Stomach smooth muscle (tissue), 2 donors: Measurements from ENCODE around the gene PTPN1.
"Not testable (repeated sequence)": the region's sequence is repeated elsewhere in the genome, so short reads cannot be mapped to it uniquely, and the experiment has no call there.

Source experiments
- H3K27ac ChIP-seq: one replicate; pipeline ENCODE4 v1.7.0; 2013; ENCODE audit warnings: mild to moderate bottlenecking, low read length, inconsistent platforms
- H3K27me3 ChIP-seq, 2 donors: one replicate each; pipeline ENCODE4 v1.7.0; 2013; ENCODE audit warnings: low read length in 2 of 2; ENCODE audit not compliant: insufficient read depth in 2 of 2, control insufficient read depth in 1 of 2
- H3K36me3 ChIP-seq, 2 donors: one replicate each; pipeline ENCODE4 v1.7.0; 2013; ENCODE audit warnings: low read length in 2 of 2; ENCODE audit not compliant: control insufficient read depth in 2 of 2, insufficient read depth in 2 of 2
- H3K4me1 ChIP-seq: one replicate; pipeline ENCODE4 v1.7.0; 2013; ENCODE audit warnings: low read length; ENCODE audit not compliant: control insufficient read depth, insufficient read depth
- H3K4me3 ChIP-seq, 2 donors: one replicate each; pipeline ENCODE4 v1.7.0; 2013; ENCODE audit warnings: low read length in 2 of 2
- H3K9ac ChIP-seq, 2 donors: one replicate each; pipeline ENCODE4 v1.7.0; 2013; ENCODE audit warnings: low read length in 2 of 2, mild to moderate bottlenecking in 1 of 2
- H3K9me3 ChIP-seq, 2 donors: one replicate each; pipeline ENCODE4 v1.7.0; 2013; ENCODE audit warnings: low read length in 2 of 2; ENCODE audit not compliant: control insufficient read depth in 2 of 2
- donor health status: healthy.
- donor health status: Pancreatic carcinoma.

PTPN1 gene

DNA sequence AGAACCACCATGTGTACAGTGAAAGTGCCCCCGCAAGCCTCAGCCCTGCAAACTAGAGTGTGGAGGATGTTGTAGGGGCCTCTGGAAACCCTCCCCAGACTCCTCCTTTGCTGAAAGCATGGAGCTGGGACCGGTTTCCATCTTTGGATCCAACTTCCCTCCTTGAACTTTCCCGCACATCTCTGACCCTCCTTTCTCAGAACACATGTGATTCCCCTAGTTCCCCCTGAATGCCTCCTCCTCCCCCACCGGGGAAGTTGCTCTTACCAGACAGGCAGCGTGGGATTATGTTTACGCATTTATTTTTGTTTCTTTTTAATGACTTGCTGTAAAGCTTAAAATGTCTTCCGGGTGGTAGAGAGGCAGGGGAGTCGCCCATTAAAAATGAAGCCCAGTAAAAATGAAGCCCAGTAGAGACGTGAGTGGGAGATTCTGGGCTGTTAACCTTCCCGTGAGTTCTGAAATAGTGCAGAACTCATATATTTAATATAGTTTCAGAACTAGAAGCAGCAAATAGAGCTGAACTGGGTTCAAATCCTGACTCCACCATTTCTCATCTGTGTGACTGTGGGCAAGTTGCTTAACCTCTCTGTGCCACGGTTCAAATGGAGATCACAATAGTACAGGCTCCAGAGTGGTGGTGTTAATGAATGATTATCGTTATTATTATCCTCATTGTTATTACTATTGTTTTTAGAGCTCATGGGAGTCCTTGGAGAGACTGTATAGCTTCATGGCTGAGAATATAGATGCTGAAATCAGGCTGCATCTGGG, 8.0 kb upstream of the PTPN1 start:
- Histone ChIP-seq H3K27ac (peak overlapping the region; percentile 11), H3K9me3 (no peaks in the 10 kb centered on the region), H3K9ac (no peak overlapping the region), H3K4me1 (no peaks in the 10 kb centered on the region), H3K27me3 (no peaks in the 10 kb centered on the region), H3K4me3 (no peak overlapping the region), H3K36me3 (no peaks in the 10 kb centered on the region)

DNA sequence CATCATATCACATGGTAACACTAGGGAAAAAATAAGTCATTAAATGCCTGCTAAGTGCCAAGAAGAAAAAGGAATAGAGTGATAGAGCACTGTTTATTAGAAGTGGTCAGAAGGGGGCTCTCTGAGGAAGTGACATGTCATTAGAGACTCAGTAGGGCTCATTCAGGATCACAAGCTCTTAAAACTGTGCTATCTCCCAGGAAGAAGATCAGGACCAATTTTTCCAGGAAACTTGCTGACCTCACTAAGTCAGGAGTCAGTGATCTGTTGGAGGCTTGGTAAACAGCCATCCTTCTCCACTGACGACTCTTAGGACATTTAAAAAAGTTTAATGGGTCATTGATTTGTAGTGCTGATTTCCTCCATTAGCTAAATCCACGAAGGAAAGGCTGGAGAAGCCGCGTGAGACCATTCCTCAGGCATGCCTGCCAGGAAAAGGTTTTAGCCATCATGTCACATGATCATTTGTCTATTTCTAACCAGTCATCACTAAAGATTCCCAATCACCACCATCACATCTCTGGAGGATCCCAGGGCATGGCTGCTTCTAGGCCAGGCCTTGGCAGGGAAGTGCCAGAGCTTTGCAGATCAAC, 5.9 kb upstream of the PTPN1 start:
- Histone ChIP-seq H3K36me3 (no peaks in the 10 kb centered on the region), H3K27ac (peak overlapping the region; percentile 24), H3K4me3 (no peak overlapping the region), H3K9ac (no peak overlapping the region), H3K27me3 (no peaks in the 10 kb centered on the region), H3K9me3 (no peaks in the 10 kb centered on the region), H3K4me1 (peaks cover 1% of the 10 kb centered on the region)

DNA sequence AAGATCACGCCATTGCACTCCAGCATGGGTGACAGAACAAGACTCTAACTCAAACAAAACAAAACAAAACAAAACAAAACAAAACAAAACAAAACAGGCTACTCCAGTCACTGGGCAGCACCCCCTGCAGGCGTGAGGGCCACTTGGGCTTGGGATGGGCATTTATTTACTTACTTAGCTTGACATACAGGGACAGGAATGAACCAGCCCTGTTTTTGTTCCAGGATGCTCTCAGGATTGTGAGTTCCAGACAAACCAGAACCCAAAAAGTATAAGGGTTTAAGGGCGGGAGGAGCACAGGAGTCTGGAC, 4.0 kb upstream of the PTPN1 start:
- H3K4me1 ChIP-seq: peaks cover 12% of the 10 kb centered on the region

DNA sequence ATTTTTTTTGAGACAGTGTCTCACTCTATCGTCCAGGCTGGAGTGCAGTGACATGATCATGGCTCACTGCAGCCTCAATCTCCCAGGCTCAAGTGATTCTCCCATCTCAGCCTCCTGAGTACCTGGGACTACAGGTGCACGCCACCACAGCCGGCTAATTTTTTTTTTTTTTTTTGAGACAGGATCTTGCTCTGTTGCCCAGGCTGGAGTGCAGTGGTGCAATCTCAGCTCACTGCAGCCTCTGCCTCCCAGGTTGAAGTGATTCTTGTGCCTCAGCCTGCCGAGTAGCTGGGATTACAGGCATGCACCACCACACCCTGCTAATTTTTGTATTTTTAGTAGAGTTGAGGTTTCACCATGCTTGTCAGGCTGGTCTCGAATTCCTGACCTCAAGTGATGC, 2.4 kb upstream of the PTPN1 start:
- H3K27ac ChIP-seq, H3K9ac ChIP-seq, H3K27me3 ChIP-seq, H3K9me3 ChIP-seq, H3K4me3 ChIP-seq, H3K36me3 ChIP-seq: not testable (repeated sequence)
- H3K4me1 ChIP-seq: peaks cover 20% of the 10 kb centered on the region

More for the DNA sequence above, 4.0 kb upstream of the PTPN1 start:
- H3K9me3 ChIP-seq: no peaks in the 10 kb centered on the region
- H3K27ac ChIP-seq: no peak overlapping the region
- H3K27me3 ChIP-seq: no peaks in the 10 kb centered on the region
- H3K36me3 ChIP-seq: no peaks in the 10 kb centered on the region
- H3K9ac ChIP-seq: no peak overlapping the region
- no peak overlapping the region for H3K4me3 ChIP-seq

DNA sequence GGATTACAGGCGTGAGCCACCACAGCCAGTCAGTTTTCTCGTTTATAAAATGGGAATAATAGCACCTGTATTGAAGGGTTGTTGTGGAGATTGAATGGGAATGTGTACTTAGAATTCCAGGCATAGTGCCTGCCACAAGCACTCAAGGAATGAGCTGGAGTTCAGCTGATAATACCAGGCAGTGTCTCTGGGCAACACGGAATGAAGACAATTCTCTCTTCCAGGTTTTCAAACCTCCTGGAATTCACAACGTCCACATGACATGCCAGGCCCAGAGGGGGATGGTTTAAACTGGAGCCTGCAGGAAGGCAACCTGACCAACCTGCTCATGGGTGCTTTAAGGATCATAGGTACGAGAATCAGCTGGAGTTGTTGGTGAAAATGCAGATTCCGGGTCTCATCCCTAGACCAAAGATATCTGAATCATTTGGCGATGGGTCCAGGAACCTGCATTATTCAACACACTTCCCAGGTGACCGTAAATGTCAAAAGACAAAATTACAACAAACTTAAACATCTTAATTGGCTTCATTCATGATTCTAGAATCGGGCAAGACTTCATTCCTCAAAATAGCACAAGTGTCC, 1.9 kb upstream of the PTPN1 start:
- H3K4me1 ChIP-seq: peaks cover 23% of the 10 kb centered on the region
- no peak overlapping the region for H3K9ac ChIP-seq
- H3K27me3 ChIP-seq: no peaks in the 10 kb centered on the region
- H3K36me3 ChIP-seq: no peaks in the 10 kb centered on the region
- H3K9me3 ChIP-seq: no peaks in the 10 kb centered on the region
- no peak overlapping the region for H3K4me3 ChIP-seq
- H3K27ac ChIP-seq: no peak overlapping the region

DNA sequence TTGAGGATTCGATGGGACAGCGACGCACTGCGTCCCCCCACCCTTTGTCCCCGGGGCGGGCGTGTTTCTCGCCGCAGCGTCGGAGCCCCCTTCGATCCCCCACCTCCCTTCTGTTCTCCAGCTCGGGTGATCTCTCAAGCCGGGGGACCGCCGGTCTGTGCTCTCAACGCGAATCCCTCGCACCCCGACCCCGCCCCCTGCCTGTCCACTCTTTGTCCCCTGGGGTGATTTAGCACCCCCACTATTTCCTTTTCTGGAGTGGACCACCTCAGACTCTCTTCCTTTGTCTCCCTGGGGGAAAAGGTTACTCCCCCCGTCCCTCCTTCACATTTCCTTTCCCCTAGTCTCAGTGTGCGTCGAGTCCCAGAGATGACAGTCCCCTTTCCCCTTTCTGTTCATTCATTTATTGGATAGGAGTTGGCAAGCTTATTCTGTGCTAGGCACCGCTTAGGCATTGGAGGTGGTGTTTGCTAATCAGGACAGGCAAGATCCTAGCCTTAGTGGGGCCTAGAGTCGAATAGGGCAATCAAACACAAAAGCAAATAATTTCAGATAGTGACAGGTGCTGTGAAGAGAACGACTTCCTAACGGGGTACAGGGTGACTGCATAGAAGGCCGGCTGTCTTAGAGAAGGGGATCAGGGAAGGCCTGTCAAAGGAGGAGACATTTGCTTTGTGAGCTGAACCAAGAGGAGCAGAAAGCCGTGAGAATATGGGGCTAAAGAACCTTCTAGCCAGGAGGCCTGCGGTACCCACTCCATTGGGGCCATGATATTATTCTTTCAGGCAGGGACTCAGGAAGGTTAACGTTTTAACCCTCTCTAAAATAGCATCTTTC, 741 bp downstream of the PTPN1 start:
- peaks cover 29% of the 10 kb centered on the region for H3K4me1 ChIP-seq
- H3K27ac ChIP-seq: peak overlapping the region; percentile 82
- H3K4me3 ChIP-seq: peak overlapping the region; percentile 79 to 99

DNA sequence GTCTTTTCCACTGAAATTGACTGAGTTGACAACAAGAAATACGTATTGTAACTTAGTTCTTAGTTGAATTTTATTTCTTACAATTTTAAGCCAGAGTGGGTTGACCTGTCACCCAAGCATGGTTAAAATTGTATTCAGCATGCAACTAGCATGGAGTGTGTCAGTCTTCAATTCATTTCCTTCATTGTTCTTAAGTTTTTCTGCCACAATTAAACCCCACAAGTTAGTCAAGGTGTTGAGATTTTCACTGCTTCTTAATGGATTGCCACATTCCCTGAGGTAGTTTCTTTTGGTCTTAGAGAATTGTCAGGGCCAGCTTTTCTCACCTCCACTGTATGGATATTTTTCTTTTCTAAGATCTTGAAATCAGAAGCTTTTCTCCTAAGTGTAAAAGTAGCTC, 2.1 kb downstream of the PTPN1 start:
- Histone ChIP-seq H3K4me1 (peaks cover 29% of the 10 kb centered on the region), H3K4me3 (peak overlapping the region; percentile 50 to 99), H3K36me3 (no peaks in the 10 kb centered on the region), H3K27ac (no peak overlapping the region), H3K27me3 (no peaks in the 10 kb centered on the region), H3K9ac (peak overlapping the region in 1 of 2 donors; percentile 22), H3K9me3 (no peaks in the 10 kb centered on the region)

More for the DNA sequence above, 741 bp downstream of the PTPN1 start:
- H3K27me3 ChIP-seq: no peaks in the 10 kb centered on the region
- no peaks in the 10 kb centered on the region for H3K36me3 ChIP-seq
- peak overlapping the region; percentile 90 to 98 for H3K9ac ChIP-seq
- no peaks in the 10 kb centered on the region for H3K9me3 ChIP-seq

DNA sequence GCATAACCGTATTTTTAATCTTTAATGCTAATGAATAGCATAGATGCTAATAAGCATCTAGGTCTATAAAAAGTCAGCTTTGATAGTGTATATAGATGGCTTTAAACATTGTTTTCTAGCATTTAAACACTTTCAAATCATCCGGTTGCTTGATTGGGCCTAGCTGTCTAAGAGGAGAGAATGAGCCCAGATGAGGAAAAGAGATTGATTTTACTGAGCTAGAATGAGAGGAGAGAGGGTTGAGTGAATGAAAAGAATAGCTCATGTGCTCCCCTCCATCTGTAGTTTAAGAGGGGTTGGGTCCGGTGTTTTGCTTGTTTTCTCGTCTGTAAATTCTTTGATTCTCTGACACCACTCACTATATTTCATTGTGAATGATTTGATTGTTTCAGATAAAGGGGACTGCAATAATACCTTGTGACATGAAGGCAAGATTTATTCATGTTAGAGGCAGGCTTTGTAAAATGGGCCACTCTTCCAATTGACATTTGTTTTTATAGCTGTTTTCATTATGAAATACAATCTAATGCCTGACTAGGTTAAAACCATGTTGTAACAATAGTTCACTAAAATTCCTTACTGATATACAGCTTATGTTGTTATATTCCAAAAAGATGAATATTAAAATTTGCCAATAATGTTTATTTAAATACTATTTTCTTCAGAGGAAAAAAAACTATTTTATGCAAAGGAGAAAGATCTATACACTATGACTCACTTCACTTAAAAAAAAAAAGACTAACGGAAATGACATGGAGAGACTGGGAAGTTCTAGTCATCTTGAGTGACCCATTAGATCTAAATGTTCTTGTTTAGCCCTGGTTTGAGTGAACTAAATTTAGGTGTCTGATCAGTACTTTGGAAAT, 3.2 kb downstream of the PTPN1 start:
- H3K9ac ChIP-seq: peak overlapping the region; percentile 21 to 38
- no peaks in the 10 kb centered on the region for H3K9me3 ChIP-seq
- no peak overlapping the region for H3K4me3 ChIP-seq
- no peaks in the 10 kb centered on the region for H3K36me3 ChIP-seq
- H3K27me3 ChIP-seq: no peaks in the 10 kb centered on the region
- H3K4me1 ChIP-seq: peaks cover 29% of the 10 kb centered on the region
- H3K27ac ChIP-seq: no peak overlapping the region

DNA sequence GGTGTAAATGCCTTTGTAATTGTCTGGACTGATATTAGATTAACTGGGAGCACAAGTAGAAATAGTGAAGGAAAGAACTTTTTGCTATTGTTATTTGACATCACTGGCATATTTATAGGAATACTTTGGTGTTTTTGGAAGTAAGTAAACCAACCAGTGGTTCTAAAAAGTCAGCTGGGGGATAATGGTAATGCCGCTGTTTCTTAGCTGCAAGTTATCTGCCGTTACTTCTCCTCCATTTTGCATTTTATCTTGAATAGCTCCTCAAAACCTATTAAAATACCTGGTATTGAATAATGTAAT, 3.8 kb downstream of the PTPN1 start:
- H3K9me3 ChIP-seq: no peaks in the 10 kb centered on the region
- peaks cover 29% of the 10 kb centered on the region for H3K4me1 ChIP-seq
- H3K9ac ChIP-seq: no peak overlapping the region
- no peak overlapping the region for H3K27ac ChIP-seq
- H3K27me3 ChIP-seq: no peaks in the 10 kb centered on the region
- no peak overlapping the region for H3K4me3 ChIP-seq
- no peaks in the 10 kb centered on the region for H3K36me3 ChIP-seq

DNA sequence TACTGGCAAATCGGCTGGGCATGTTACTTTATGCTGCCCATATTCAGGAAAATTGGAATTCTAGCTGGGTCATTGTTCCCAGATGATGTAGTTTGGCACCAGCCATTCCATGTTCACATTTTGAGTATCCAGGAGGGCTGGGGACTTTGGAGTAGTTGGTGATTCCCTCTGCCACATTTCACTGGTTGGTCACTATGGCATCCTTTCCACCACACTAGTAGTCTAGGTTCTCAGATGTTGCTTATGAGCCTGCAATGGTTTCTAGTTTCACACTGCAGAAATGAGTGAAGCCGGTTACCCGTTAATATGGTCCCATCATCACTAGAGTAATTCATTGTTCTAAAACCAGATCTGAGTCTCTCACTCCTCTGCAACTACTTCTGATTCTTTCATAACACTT, 4.6 kb downstream of the PTPN1 start:
- Histone ChIP-seq H3K4me3 (no peak overlapping the region), H3K9me3 (no peaks in the 10 kb centered on the region), H3K27me3 (no peaks in the 10 kb centered on the region), H3K36me3 (no peaks in the 10 kb centered on the region), H3K4me1 (peaks cover 26% of the 10 kb centered on the region), H3K27ac (no peak overlapping the region), H3K9ac (no peak overlapping the region)
